Measurements from ENCODE around the gene SPTLC2.

Gene SPTLC2

DNA sequence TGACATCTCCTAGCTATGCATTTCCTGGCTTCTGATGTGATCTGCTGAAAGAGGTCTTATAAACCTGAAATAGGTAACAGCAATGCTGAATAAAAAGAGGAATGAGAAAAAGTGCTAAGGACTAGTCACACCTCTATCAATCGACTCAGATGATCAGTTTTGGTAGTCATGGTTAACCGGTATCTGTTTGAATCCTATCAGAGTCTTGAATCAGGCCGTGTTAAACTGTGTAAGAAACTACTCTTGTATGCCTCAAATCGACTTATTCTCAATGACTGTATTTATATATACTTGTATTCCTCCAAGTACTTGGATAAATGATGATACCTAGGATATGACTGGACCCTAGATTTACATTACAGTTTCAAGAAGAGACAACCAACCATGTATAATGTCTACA is 107.1 kb downstream of the SPTLC2 start:
- in situ Hi-C loops (cut with MboI; ENCODE audit: low sequenced_read_pairs) = no loop called here

DNA sequence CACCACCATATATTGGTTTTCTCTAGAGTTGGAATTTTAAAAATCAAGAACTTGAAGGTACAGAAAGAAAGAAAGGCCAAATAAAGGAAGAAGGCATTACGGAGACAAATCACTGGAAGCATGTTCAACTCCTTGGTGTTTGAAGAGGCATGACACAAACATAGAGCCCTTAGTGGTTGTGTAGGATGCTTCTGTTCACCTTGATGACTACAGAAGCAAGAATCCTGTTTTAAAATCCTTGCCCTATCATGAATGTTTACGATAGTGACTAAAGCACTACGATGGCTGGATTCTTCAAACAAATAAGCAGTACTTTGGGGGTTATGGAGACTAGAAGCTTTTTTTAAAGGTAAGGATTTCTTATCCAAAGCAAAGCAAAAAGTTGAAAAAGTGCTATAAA is 107.6 kb downstream of the SPTLC2 start:
- in situ Hi-C loops (cut with MboI; ENCODE audit: low sequenced_read_pairs) = no loop called here

DNA sequence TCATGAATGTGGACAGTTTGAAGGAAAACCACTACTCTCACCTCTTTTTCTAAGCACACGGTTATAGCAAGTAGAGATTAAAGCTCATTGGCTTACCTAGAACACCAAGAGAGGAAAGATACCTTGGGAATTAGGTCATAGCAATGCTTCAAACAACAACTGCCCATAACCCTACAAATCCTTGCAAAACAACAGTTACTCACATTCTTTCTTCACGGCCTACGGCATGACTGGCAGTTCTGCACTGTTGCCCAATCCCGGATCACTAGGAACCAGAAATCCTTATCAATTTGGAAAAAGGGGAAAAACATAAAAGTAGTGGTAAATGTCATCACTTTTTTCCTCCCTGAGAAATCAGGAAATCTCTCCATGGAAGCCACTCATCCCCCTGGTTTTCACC is 108.2 kb downstream of the SPTLC2 start:
- in situ Hi-C loops (cut with MboI; ENCODE audit: low sequenced_read_pairs) = no loop called here

DNA sequence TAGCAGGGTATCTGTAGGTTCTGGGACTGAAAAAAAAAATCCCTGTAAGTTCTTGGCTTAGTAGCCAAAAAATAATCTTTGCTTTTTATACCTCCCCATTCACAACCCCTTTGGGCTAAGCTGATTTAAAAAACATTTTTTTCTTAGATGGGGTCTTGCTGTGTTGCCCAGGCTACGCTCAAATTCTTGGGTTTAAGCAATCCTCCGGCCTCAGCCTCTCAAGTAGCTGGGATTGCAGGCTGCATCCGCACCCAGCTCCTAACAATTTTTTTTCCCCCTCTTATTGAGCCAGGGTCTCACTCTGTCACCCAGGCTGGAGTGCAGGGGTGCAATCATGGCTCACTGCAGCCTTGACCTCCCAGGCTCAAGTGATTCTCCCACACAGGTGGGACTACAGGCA is 108.7 kb downstream of the SPTLC2 start:
- in situ Hi-C loops (cut with MboI; ENCODE audit: low sequenced_read_pairs) = no loop called here

DNA sequence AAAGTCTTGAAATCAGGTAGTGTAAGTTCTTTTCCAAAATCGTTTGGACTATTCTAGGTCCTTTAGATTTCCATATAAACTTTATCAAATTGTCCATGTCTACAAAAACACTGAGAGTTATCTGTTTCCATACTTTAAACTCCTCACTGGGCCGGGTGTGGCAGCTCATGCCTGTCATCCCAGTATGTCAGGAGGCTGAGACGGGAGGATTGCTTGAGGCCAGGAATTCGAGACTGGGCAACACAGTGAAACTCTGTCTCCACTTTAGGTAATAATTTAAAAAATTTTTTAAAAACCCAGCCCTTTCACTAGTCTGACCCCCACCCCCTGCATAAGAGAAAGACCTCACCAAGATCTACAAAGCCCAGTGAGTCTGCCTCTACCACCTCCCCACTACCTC is 111.4 kb downstream of the SPTLC2 start:
- in situ Hi-C loops (cut with MboI; ENCODE audit: low sequenced_read_pairs) = no loop called here

DNA sequence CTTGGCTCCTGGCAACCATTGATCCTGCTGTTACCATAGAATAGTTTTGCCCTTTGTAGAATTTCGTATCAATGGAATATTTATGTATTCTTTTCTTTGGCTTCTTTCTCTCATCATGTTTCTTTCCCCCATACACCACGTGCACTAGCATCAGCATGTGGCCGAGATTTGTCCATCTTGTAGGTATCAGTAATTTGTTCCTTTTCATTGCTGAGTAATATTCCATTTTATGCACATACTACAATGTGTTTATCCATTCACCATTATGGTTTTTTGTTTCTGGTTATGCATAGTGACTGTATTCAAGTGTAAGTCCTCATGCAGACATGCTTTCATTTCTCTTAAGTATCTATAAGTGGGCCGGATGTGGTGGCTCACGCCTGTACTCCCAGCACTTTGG is 113.3 kb downstream of the SPTLC2 start:
- in situ Hi-C loops (cut with MboI; ENCODE audit: low sequenced_read_pairs) = no loop called here

DNA sequence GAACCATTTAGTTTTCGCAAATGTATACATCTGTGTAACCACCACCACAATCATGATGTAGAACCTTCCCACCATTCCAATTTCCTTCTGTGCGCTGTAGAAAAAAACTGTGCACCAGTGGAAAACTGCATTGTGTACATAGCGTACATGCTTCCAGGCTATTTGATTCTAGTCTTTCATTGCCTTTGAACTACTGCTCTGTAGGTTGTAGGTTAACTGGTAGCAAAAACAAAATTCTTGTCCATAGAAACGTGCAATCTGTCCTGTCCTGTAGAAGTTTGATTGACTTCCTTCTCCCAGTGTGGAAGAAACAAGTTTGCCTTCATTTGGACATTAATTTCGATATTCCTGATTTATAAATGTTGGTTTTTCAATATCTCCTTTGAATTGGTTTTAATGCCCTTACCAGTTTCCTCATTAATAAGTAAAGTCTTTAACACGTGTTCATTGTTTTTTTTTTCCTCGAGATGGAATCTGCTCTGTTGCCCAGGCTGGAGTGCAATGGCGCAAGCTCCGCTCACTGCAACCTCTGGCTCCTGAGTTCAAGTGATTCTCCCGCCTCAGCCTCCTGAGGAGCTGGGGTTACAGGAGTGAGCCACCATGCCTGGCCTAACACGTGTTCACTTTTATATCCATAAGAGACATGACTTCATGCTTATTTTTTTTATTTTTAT is 114.2 kb downstream of the SPTLC2 start:
- in situ Hi-C loops (cut with MboI; ENCODE audit: low sequenced_read_pairs) = no loop called here

DNA sequence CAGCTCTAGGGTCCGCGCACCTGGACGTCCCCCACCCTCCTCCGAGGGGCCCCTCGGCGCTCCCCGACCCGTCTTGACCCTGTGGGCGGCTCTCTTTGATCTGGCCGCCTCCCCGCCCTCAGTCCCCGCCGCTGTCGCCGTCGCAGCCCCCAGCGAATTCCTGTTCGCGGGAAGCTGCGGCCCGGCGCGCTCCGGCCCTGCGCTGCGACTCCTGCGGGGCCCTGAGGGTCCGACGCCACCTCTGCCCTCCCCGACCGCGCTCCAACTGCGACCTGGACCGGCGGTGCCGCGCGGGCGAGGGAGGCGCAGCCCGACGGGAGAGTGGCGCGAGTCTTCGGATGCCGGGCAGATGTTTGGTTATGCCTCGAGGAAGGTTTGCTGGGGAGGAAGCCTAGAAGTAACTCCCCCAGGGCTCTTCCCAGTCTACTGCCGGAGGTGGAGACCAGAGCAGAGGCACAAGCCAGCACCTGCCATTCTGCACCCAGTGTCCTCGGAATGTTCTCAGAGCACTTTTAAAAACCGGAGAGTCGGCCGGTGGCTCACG is 117.4 kb downstream of the SPTLC2 start:
- in situ Hi-C loops (cut with MboI; ENCODE audit: low sequenced_read_pairs) = no loop called here

DNA sequence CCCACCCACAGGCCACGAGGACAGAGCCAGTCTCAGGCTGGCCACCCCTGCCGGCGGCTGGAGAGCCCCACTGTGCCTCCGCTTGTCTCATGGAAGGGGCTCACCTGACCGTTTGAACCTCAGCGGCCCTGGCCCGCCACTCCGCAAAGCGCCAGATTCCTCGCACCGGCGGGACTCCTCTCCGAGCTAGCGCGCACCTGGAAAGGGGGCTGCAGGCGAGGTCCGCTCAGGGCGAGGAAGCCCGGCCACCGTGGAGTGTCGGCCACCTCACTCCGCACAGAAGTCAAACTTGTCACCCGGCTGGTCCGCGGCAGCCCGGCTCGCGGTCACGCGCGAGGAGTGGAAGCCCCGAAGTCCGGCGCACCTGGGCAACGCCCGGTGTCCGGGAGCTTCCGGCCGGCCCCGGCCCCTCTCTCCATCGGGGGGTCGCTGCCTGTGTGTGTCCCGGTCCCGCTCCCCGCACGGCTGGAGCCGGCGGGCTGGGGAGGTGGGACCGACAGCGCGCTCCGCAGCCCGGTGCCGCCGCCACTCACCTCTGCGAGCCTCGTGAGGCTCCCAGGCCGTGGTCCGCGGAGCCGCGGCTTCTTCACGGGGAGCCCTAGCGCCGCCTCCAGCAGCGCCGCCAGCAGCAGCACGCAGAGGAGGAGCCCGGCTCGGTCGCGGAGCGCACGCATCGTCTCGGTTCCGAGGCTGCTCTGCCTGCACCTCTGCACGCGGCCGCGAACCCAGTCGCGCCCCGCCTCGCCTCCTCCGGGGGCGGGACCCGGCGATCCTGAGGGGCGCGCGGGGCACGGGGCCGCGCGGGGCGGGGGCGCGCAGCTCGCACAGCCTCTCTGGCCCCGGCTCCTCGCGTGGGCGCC is 118.1 kb downstream of the SPTLC2 start, which contains the start of gene ISM2:
ISM2 (minus strand) TSS at position 697 of the 860 bp plus-strand sequence; CDS start at position 674, 23 bp downstream.
- in situ Hi-C loops (cut with MboI; ENCODE audit: low sequenced_read_pairs) = no loop called here

DNA sequence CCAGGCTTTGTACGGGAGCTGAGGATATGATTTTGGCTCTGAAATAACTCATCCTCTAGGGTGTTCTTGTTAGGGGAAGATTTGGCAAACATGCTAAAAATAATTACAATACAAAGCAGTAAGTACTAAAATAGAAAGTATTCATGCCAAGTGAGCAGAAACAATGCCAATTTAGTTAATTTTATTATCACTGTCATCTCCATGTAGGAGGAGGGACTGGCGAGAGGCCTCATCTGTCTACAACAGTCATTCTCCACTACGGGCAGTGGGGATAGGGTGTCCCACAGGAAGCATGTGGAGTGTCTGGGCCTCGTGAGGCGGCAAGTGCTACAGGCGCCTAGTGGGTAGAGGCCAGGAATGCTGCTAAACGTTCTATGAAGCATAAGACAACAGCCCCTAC is 121.1 kb downstream of the SPTLC2 start:
- in situ Hi-C loops (cut with MboI; ENCODE audit: low sequenced_read_pairs) = no loop called here

DNA sequence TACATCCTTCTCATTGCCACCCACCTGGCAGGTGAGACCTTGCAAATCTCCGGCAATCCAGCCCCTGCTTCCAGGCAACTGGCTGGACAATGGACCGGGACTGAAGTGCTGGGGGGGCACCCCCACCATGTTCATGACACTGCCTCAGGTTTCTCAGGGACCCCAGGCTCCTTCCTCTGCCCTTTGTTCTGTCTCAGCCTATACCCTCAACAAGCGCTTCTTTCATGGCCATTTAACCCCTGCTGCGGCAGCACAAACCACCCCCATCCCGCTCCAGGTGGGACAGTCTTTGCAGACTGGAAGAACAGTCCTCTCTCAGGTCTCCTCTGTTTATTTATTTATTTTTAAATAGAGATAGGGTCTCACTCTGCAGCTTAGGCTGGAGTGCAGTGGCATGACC is 125.4 kb downstream of the SPTLC2 start:
- in situ Hi-C loops (cut with MboI; ENCODE audit: low sequenced_read_pairs) = no loop called here

DNA sequence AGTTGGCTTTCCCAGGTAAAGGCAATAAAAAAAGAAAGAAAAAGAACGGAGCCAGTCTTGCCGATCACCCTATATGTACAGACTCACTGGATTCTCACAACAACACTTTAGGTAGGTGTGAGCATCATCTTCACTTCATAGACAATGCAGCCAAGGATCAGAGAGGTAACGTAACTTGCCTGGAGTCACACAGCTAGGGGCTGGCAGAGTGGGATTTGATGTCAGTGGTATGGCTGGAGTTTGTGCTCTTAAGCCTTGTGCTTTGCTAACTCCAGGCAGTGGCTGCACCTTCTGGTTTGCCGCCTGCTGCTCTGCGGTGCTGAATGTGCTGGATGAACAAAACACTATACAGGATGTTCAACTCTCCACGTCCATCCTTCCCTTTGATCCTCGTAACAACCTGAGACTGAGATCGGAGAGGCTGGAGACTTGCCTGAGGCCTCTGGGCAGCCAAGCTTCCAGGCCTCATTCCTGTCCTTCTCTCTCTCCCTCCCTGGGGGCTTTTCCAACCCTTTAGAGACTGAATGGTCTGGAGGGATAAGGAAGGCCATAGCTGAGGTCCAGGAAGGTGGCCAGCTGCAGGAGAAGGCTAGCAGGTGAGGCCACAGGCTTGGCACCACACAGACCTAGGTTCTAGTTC is 126.0 kb downstream of the SPTLC2 start:
- in situ Hi-C loops (cut with MboI; ENCODE audit: low sequenced_read_pairs) = no loop called here

DNA sequence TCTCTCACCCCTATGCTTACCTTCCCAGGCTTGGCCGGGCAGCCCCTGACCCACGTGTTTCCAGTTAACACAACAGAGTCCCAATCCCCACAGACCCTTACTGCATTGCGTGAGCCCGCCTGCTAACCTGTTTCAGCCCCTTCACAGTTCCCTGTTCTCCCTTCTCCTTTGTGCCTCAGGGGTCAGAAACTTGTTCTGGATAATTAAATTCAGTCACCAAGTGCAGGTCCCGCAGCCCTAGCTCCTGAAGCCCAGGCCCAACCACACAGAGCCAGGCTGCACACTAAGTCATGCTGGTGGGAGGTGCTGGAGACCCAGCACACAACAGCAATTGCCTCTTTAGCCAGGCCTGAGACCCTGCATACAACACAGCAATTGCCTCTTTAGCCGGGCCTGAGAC is 127.4 kb downstream of the SPTLC2 start:
- in situ Hi-C loops (cut with MboI; ENCODE audit: low sequenced_read_pairs) = no loop called here

DNA sequence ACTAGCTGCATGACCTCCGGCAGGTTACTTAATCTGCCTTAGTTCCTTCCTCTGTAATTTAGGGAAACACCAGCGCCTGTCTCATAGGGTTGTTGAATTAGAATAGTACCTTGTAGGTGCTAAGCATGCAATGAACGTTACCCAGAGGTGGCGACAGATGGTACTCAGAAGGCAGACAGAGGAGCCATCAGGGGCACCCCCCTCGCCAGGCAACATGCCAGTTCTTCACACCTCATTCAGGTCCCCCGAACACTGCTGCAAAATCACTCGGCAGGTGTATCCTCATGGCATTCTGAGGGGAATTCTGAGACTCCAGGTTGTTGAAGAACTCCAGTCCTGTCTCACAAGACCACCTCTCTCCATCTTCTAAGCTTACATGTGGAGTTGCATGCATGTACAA is 127.9 kb downstream of the SPTLC2 start:
- in situ Hi-C loops (cut with MboI; ENCODE audit: low sequenced_read_pairs) = no loop called here

DNA sequence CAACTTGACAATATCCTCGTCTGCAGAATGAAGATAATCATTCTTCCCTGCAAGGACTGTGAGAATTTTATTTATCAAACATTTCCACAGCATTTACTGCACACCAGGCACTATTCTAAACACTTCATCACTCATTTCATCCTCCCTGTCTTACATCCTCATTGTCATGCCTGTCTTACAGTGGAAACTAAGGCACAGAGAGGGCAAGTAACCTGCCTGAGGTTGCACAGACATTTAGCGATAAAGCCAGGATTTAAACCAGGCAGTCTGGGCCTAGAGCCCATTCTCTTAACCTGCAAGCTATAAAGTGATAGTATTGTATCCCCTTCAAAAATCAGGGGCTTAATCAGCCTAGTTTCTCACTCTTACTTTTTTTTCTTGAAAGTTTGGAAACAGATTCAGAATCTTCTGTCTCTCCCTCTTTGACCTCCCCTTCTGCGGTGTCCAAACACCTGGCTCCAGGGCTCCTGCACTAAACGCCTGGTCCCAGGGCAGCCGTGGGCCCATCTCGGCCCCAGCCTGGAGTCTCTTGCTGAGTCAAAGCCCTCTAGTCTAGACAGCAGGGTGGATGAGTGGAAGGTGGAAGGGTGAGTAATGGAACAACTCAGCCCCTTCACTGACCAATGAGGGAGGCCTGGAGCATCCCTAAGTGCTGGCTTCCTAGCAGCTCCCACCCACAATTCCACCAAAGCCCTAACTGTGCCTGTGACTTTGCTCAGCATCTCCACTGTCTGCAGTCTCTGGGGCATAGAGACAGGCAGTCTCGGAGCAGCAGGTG is 130.3 kb downstream of the SPTLC2 start:
- in situ Hi-C loops (cut with MboI; ENCODE audit: low sequenced_read_pairs) = no loop called here

DNA sequence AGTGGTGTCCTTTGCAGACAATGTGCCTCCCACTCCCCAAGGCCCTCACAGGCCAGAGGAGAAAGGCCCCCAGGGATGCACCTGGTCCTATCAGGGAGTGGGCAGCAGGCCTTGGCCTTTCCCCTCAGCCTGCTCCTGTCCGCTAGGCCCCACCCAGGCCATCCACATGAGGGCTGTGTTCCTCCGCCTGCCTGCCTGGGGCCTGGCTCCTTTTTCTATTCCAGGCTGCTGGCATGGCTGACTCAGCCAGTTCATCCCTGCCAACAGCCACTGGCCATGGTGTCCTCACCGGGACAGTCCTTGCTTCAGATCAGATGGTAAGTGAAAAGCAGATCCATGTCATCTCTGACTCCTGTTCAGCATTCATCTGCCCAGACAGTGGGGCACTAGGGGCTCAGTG is 131.2 kb downstream of the SPTLC2 start:
- in situ Hi-C loops (cut with MboI; ENCODE audit: low sequenced_read_pairs) = no loop called here

DNA sequence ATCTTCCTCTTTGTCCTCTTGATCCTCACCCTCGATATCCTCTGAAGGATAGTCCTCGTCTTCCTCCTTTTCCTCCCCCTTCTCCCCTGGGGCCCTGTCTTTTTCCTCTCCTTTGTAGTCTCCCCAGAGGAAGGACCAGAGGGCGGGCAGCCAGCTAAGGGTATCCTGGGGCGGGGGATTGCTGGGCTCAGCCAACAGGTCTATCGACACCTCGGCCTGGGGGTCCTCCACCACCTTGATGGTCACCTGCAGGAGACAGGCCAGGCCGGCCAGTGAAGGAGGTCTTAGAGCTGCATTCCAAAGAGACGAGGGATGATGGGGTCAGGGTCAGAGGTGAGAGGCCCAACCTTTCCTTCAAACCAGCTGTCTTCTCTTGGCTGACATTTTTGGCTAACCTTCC is 134.0 kb downstream of the SPTLC2 start:
- in situ Hi-C loops (cut with MboI; ENCODE audit: low sequenced_read_pairs) = no loop called here

DNA sequence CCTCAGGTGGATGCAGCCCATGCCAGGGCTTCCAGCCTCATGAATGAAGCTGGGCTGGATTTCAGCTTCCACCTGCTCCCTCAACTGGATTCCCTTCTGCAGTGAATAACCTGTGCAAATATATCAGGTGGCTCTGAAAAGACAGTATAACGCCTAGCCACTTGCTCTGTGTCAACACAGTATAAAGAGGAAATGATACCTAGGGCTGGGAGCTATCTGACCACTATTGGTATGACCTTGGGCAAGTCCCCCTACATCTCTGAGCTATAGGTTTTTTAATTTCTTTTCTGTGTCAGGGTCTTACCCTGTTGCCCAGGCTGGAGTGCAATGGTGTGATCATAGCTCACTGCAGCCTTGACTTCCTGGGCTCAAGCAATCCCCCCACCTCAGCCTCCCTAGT is 137.6 kb downstream of the SPTLC2 start:
- in situ Hi-C loops (cut with MboI; ENCODE audit: low sequenced_read_pairs) = no loop called here

DNA sequence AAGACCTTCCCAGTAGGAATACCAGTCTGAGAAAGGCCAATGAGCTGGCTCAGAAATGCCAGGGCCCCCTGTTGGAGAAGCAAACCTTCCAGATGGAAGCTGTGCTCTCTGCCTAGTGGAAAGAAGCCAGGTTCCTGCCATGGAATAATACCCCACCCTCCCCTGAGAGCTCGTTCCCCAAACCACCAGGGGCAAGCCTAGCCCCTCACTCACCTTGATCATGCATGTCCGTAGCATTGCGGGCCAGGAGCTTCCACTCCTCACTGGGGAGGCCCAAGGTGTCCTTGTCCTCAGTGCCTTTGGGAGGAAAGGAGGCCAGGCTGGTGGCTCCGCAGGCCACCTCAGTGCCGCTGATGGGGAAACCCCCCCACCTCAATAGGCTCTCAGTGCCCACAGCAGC is 138.4 kb downstream of the SPTLC2 start:
- in situ Hi-C loops (cut with MboI; ENCODE audit: low sequenced_read_pairs) = no loop called here

DNA sequence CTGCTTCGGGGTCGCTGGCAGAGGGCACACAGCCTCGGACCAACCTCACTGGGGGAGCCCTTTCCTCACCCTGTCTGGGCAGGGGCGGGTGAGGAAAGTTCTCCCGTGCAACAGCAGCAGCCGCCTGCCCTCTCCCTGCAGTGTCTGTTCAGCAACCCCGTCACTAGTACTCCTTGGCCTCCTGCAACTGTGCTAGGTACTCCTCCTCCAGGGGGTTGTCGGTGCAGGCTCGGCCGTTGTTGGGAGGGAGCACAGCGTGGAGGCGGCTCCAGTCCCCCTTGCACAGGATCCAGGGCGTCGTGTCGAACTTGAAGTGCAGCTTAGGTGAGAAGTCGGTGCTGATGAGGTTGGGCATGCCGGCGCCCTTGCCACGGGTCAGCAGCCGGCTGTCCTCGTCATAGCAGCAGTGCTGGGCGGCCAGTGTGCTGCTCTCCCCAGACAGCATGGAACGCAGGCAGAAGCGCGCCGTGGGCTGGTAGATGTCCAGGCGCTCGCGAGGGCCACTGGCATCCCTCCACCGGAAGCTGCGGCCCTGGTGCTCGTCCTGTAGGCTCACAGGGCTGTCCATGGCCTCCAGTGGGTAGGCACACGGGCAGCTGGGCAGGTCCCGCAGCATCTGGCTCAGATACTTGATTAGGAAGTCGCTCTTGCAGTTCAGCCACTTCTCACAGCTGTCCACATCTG is 140.9 kb downstream of the SPTLC2 start:
- in situ Hi-C loops (cut with MboI; ENCODE audit: low sequenced_read_pairs) = no loop called here
